Spinal cord (tissue), 10 donors: ENCODE measurements around the gene ETNPPL. TPM values are rescaled to one million over a fixed set of nuclear protein-coding genes. Genes with fewer than 3 reads are reported as not detected.
"Not testable (repeated sequence)": the region's sequence is repeated elsewhere in the genome, so short reads cannot be mapped to it uniquely, and the experiment has no call there.

Experiments
- DNase-seq, 6 donors: peaks; one replicate each; pipeline versions ENCODE4 v3.0.0 to v3.0.0-alpha.2; 2013 to 2015; ENCODE audit warnings: low spot score in 6 of 6, low read depth in 4 of 6
- H3K27ac ChIP-seq: one replicate; pipeline ENCODE4 v1.5.1; 2013; ENCODE audit warnings: low read depth, low read length, control low read depth
- H3K27me3 ChIP-seq: one replicate; pipeline ENCODE4 v1.6.1; 2013; ENCODE audit warnings: low read length; ENCODE audit not compliant: control insufficient read depth, insufficient read depth
- H3K36me3 ChIP-seq: one replicate; pipeline ENCODE4 v1.6.1; 2013; ENCODE audit warnings: low read length; ENCODE audit not compliant: control insufficient read depth, insufficient read depth
- H3K4me1 ChIP-seq: one replicate; pipeline ENCODE4 v1.6.1; 2013; ENCODE audit warnings: low read length; ENCODE audit not compliant: control insufficient read depth, insufficient read depth
- H3K4me3 ChIP-seq: one replicate; pipeline ENCODE4 v1.5.1; 2013; ENCODE audit warnings: low read depth, low read length, control low read depth
- H3K9me3 ChIP-seq: one replicate; pipeline ENCODE4 v1.6.1; 2013; ENCODE audit warnings: low read length; ENCODE audit not compliant: control insufficient read depth, insufficient read depth
- WGBS: methylation state at CpG from one replicate; pipeline ENCODE4 v1.1.5; 2013; ENCODE audit warnings: missing lambda C conversion rate; ENCODE audit not compliant: insufficient coverage; 5-methylcytosine and 5-hydroxymethylcytosine counted together
- polyA plus RNA-seq, 2 donors: library from polyadenylated mRNA; unstranded; fragments of 120-200 nt; gene quantifications; one replicate each; pipeline ENCODE4 v1.2.1, GENCODE V29; 2013; ENCODE audit not compliant: insufficient read length in 2 of 2
- total RNA-seq, 2 donors: library from RNA; depleted of rRNA in 1 of 2; stranded (reverse); fragments of 120-200 nt in 1 of 2; fragments of >200 nt in 1 of 2; gene quantifications; one replicate each; pipeline versions ENCODE4 v1.2.3 to v1.2.4, GENCODE V29; 2013 to 2014
- donor health status: healthy.

Gene ETNPPL
- total and polyA plus RNA-seq, 4 donors = 1.7 to 5.2 (median 2.4) TPM

- no peaks in the 10 kb centered on the region for H3K36me3 ChIP-seq
- 45% methylated on average over 1 of the region's 3 CpGs for WGBS
- no peaks in the 10 kb centered on the region for H3K9me3 ChIP-seq
- H3K4me1 ChIP-seq = no peaks in the 10 kb centered on the region
- H3K27me3 ChIP-seq = no peaks in the 10 kb centered on the region
- no peak overlapping the region for H3K27ac ChIP-seq
- no peak overlapping the region for H3K4me3 ChIP-seq
- peak in 1 of 6 donors; percentile 9 for DNase-seq
Measured at GRCh38 chr4:108731006-108731405, 31.8 kb downstream of the ETNPPL start.

GRCh38 chr4:108730579-108730978 lies 32.3 kb downstream of the ETNPPL start:
- Histone ChIP-seq H3K4me3 (no peak overlapping the region), H3K27ac (no peak overlapping the region), H3K9me3 (no peaks in the 10 kb centered on the region), H3K4me1 (no peaks in the 10 kb centered on the region), H3K36me3 (no peaks in the 10 kb centered on the region), H3K27me3 (no peaks in the 10 kb centered on the region)
- WGBS = 63% methylated on average over 1 of the region's 1 CpG
- DNase-seq = no peak

DNA sequence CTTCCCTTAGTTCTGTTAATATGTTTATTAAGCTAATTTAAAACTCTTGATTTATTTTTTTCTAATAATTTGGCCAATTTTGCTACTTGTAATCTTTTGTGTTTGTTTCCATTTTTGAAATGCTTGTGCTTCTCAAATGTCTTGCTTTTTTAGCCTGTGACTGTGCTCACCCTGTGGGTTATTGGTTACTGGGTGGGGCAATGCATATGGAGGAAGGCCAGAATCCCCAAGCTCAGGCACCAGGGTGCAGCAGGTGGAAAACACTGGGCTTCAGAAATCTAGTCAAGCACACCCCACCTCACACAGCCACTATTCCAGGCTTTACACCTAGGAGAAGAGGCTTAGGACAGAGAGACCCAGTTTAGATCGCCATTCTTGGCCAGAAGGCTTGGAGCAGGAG lies 33.1 kb downstream of the ETNPPL start:
- no CpG with 5 or more reads among the region's 1 CpG for WGBS
- DNase-seq = no peak
- Histone ChIP-seq H3K27ac (no peak overlapping the region), H3K27me3 (no peaks in the 10 kb centered on the region), H3K4me1 (no peaks in the 10 kb centered on the region), H3K36me3 (no peaks in the 10 kb centered on the region), H3K9me3 (peaks cover 6% of the 10 kb centered on the region), H3K4me3 (no peak overlapping the region)

DNA sequence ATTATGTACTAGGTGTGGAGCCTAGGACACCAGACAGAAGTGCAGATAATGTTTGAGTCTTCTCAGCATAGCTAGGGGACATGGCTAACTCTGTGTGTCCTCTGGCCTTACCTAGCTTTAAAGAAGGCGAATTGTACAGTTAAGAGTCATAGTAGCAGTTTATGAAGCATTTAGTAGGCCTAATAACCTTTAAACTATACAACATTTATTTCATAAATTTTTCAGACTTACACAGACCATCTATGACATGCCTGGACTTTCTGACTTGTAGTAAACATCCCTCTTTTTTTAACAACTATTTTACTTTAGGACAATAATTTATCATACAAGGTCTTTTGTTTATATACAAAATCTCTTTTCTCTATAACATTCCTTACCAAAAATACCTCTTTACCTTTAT lies 37.4 kb downstream of the ETNPPL start:
- peaks cover 6% of the 10 kb centered on the region for H3K9me3 ChIP-seq
- H3K27ac ChIP-seq = no peak overlapping the region
- WGBS = no CpG with 5 or more reads among the region's 1 CpG
- H3K4me3 ChIP-seq = no peak overlapping the region
- no peaks in the 10 kb centered on the region for H3K4me1 ChIP-seq
- H3K27me3 ChIP-seq = no peaks in the 10 kb centered on the region
- no peak for DNase-seq
- H3K36me3 ChIP-seq = no peaks in the 10 kb centered on the region

- Histone ChIP-seq H3K36me3 (no peaks in the 10 kb centered on the region), H3K27ac (no peak overlapping the region), H3K4me3 (no peak overlapping the region), H3K27me3 (no peaks in the 10 kb centered on the region), H3K4me1 (no peaks in the 10 kb centered on the region), H3K9me3 (no peaks in the 10 kb centered on the region)
- no peak for DNase-seq
- no CpG with 5 or more reads among the region's 2 CpGs for WGBS
Measured at GRCh38 chr4:108717386-108717785, 45.5 kb downstream of the ETNPPL start.

DNA sequence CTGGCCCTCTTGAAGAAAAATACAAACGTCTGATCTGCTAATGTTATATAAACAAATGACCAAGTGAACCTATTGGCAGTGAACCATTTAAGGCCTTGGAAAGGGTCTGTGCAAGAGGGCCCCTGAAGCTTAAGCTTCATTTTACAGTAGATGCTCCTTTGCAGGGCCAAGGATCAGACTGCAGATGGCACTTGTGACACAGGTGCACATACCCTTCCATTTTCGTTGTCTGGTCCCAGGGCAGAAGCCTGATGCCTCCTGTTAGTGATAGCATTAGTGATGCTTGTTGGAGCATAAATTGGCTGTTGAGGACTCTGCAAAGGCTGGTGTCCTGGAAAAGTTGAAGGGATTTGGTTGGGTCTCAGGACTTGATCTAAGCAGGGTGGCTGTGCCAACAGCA lies 46.5 kb downstream of the ETNPPL start:
- no peaks in the 10 kb centered on the region for H3K27me3 ChIP-seq
- H3K4me1 ChIP-seq = no peaks in the 10 kb centered on the region
- H3K9me3 ChIP-seq = no peaks in the 10 kb centered on the region
- DNase-seq = no peak
- H3K36me3 ChIP-seq = no peaks in the 10 kb centered on the region
- 70% methylated on average over 2 of the region's 2 CpGs for WGBS
- H3K27ac ChIP-seq = no peak overlapping the region
- H3K4me3 ChIP-seq = no peak overlapping the region

GRCh38 chr4:108714880-108715279 lies 48.0 kb downstream of the ETNPPL start:
- Histone ChIP-seq H3K36me3 (no peaks in the 10 kb centered on the region), H3K9me3 (no peaks in the 10 kb centered on the region), H3K4me3 (no peak overlapping the region), H3K4me1 (no peaks in the 10 kb centered on the region), H3K27me3 (no peaks in the 10 kb centered on the region), H3K27ac (no peak overlapping the region)
- WGBS = 17% methylated on average over 1 of the region's 4 CpGs
- DNase-seq = peak in 1 of 6 donors; percentile 50

DNA sequence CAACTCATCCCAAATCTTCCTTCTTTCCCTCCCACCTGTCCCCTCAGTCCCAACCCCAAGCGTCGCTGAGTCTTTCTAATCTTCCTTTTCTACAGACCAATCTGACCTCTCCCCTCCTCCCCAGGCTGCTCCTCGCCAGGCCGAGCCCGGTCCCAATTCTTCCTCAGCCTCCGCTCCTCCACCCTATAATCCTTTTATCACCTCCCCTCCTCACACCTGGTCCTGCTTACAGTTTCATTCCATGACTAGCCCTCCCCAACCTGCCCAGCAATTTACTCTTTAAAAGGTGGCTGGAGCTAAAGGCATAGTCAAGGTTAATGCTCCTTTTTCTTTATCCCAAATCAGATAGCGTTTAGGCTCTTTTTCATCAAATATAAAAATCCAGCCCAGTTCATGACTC lies 52.3 kb downstream of the ETNPPL start:
- H3K27ac ChIP-seq, DNase-seq, H3K4me3 ChIP-seq, H3K9me3 ChIP-seq, H3K27me3 ChIP-seq, H3K36me3 ChIP-seq, H3K4me1 ChIP-seq: not testable (repeated sequence)
- 73% methylated on average over 7 of the region's 7 CpGs for WGBS

GRCh38 chr4:108709722-108710121 lies 53.1 kb downstream of the ETNPPL start:
- H3K27me3 ChIP-seq = no peaks in the 10 kb centered on the region
- no peak for DNase-seq
- no CpG with 5 or more reads among the region's 7 CpGs for WGBS
- no peaks in the 10 kb centered on the region for H3K9me3 ChIP-seq
- no peak overlapping the region for H3K27ac ChIP-seq
- no peaks in the 10 kb centered on the region for H3K4me1 ChIP-seq
- H3K36me3 ChIP-seq = no peaks in the 10 kb centered on the region
- H3K4me3 ChIP-seq = no peak overlapping the region

DNA sequence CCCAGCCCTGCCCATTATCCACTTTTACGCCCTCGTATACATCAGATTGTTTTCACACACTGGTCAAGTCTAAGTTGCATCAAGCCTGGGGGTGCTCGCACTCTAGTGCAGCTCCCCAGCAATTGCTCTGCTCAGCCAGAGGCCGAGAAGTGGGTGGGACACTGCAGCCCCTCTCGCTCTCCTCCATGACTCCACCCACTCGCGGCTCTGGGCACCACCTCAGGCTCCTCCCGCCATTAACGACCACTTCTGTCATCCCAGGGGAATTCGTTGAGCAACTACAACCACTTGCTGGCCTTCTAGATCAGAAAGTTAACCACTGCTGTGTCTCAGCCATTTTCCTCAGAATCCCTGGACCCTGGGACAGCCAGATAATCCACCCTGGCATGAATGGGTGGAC lies 53.6 kb downstream of the ETNPPL start:
- Histone ChIP-seq H3K9me3 (no peaks in the 10 kb centered on the region), H3K27ac (no peak overlapping the region), H3K36me3 (no peaks in the 10 kb centered on the region), H3K4me1 (no peaks in the 10 kb centered on the region), H3K4me3 (no peak overlapping the region), H3K27me3 (no peaks in the 10 kb centered on the region)
- 85% methylated on average over 10 of the region's 10 CpGs for WGBS
- DNase-seq = no peak
